Measurements from ENCODE around the gene SHH.

The SHH gene

GRCh38 chr7:155793720-155794119 is 18.5 kb downstream of the SHH start:
- Histone ChIP-seq H3K9me2 (replicated peaks; ENCODE audit: control insufficient read depth, low read length) (no peaks in the 10 kb centered on the region), H3K27ac (ENCODE audit: low read depth, low read length) (no peak overlapping the region), H3K79me2 (ENCODE audit: control insufficient read depth, low read length) (no peaks in the 10 kb centered on the region), H3F3A (ENCODE audit: control insufficient read depth, insufficient read depth) (no peaks in the 10 kb centered on the region; the same call in 1 of the 2 replicates), H4K20me1 (ENCODE audit: control insufficient read depth, insufficient read depth, low read depth, low read length) (no peaks in the 10 kb centered on the region), H3K4me1 (ENCODE audit: control insufficient read depth, low read length) (peaks cover 16% of the 10 kb centered on the region), H3K4me3 (ENCODE audit: low read length) (no peak overlapping the region), H3K27me3 (ENCODE audit: control insufficient read depth, low read length) (no peaks in the 10 kb centered on the region), H3K9me3 (ENCODE audit: control insufficient read depth, insufficient read depth, low read length) (peaks cover 10% of the 10 kb centered on the region; the same call in 1 of the 2 replicates), H3K4me2 (ENCODE audit: low read length) (no peak overlapping the region), H3K36me3 (ENCODE audit: control insufficient read depth, low read length) (no peaks in the 10 kb centered on the region)
- TF ChIP-seq EZH2phosphoT487 (IDR thresholded peaks at IDR 0.05; ENCODE audit: borderline replicate concordance, low read length) (no peak), CTCF (IDR thresholded peaks at IDR 0.05; ENCODE audit: low read depth, low read length, poor library complexity, severe bottlenecking) (no peak)

GRCh38 chr7:155792999-155793560 is 19.2 kb downstream of the SHH start:
- Histone ChIP-seq H3K4me1 (ENCODE audit: control insufficient read depth, low read length) (peaks cover 10% of the 10 kb centered on the region), H3F3A (ENCODE audit: control insufficient read depth, insufficient read depth) (no peaks in the 10 kb centered on the region; the same call in 1 of the 2 replicates), H3K9me2 (replicated peaks; ENCODE audit: control insufficient read depth, low read length) (no peaks in the 10 kb centered on the region), H3K27me3 (ENCODE audit: control insufficient read depth, low read length) (no peaks in the 10 kb centered on the region), H3K36me3 (ENCODE audit: control insufficient read depth, low read length) (no peaks in the 10 kb centered on the region), H3K27ac (ENCODE audit: low read depth, low read length) (no peak overlapping the region), H3K4me2 (ENCODE audit: low read length) (no peak overlapping the region), H3K4me3 (ENCODE audit: low read length) (no peak overlapping the region), H4K20me1 (ENCODE audit: control insufficient read depth, insufficient read depth, low read depth, low read length) (no peaks in the 10 kb centered on the region), H3K9me3 (ENCODE audit: control insufficient read depth, insufficient read depth, low read length) (peaks cover 10% of the 10 kb centered on the region; the same call in 1 of the 2 replicates), H3K79me2 (ENCODE audit: control insufficient read depth, low read length) (no peaks in the 10 kb centered on the region)
- no peak for TF ChIP-seq EZH2phosphoT487 (IDR thresholded peaks at IDR 0.05; ENCODE audit: borderline replicate concordance, low read length)
- no peak for TF ChIP-seq CTCF (IDR thresholded peaks at IDR 0.05; ENCODE audit: low read depth, low read length, poor library complexity, severe bottlenecking)

GRCh38 chr7:155792315-155792960 is 19.8 kb downstream of the SHH start:
- peaks cover 3% of the 10 kb centered on the region for H3K4me1 ChIP-seq (ENCODE audit: control insufficient read depth, low read length)
- H3K9me2 ChIP-seq (replicated peaks; ENCODE audit: control insufficient read depth, low read length), result no peaks in the 10 kb centered on the region
- H3K4me3 ChIP-seq (ENCODE audit: low read length), result no peak overlapping the region
- no peaks in the 10 kb centered on the region; the same call in 1 of the 2 replicates for H3F3A ChIP-seq (ENCODE audit: control insufficient read depth, insufficient read depth)
- no peaks in the 10 kb centered on the region for H4K20me1 ChIP-seq (ENCODE audit: control insufficient read depth, insufficient read depth, low read depth, low read length)
- TF ChIP-seq EZH2phosphoT487 (IDR thresholded peaks at IDR 0.05; ENCODE audit: borderline replicate concordance, low read length), result no peak
- no peak for TF ChIP-seq CTCF (IDR thresholded peaks at IDR 0.05; ENCODE audit: low read depth, low read length, poor library complexity, severe bottlenecking)
- peaks cover 10% of the 10 kb centered on the region; the same call in 1 of the 2 replicates for H3K9me3 ChIP-seq (ENCODE audit: control insufficient read depth, insufficient read depth, low read length)
- no peaks in the 10 kb centered on the region for H3K36me3 ChIP-seq (ENCODE audit: control insufficient read depth, low read length)
- H3K4me2 ChIP-seq (ENCODE audit: low read length), result no peak overlapping the region
- H3K27me3 ChIP-seq (ENCODE audit: control insufficient read depth, low read length), result peaks cover 1% of the 10 kb centered on the region; the same call in 1 of the 2 replicates
- no peak overlapping the region for H3K27ac ChIP-seq (ENCODE audit: low read depth, low read length)
- no peaks in the 10 kb centered on the region for H3K79me2 ChIP-seq (ENCODE audit: control insufficient read depth, low read length)
